Anterior cingulate cortex (tissue), 58 donors: Measurements from ENCODE around the gene SLC24A3.

Experiments used
- DNase-seq, 58 donors: peaks; one replicate each; lab custom pipeline; 2025; lab: John Stamatoyannopoulos, UW

The SLC24A3 gene

DNA sequence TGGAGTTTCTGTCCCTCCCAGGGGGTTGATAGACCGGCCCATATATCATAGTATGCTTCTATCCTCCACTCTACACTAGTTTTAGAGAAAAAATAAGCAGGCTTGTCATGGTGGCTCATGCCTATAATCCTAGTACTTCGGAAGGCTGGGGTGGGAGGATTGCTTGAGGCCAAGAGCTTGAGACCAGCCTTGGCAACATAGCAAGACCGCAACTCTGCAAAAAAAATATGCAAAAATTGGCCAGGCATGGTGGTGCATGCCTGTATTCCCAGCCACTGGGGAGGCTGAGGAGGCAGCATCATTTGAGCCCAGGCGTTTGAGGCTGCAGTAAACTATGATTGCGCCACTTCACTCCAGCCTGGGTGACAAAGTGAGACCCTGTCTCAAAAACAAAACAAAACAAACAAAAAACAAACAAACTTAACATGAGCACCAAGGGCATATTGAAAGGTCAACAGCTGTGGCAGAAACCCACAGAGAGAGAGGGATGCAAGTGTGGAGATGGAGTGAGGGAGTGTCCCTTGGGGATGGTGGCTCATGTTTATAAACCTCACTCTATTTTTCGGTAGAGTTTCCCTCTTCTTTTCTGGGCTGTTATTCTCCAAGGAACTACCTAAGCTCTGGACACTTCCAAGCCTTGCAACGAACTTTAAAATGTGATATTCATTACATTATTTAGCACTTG, 24.1 kb downstream of the SLC24A3 start:
- DNase-seq, result no peak

DNA sequence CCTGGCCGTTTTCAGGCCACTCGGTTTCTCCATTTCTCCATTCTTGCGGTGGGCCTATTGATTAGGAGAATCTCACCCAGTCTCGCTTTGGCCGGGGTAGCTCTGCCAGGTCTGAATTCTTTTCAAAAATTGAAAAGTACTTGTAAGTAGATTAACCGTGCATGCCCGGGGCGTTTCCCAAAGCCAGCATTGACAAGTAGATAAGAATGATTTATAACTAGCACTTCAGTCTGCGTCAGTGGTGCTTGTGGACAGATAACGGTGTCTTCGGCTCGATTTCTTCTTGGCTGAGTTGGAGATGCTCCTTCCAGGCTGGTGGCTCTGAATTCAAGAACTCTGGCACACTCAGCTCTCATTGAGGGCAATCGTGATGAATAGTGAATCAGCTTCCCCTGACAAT, 29.0 kb downstream of the SLC24A3 start:
- peak in 1 of 58 donors; percentile 4 for DNase-seq

DNA sequence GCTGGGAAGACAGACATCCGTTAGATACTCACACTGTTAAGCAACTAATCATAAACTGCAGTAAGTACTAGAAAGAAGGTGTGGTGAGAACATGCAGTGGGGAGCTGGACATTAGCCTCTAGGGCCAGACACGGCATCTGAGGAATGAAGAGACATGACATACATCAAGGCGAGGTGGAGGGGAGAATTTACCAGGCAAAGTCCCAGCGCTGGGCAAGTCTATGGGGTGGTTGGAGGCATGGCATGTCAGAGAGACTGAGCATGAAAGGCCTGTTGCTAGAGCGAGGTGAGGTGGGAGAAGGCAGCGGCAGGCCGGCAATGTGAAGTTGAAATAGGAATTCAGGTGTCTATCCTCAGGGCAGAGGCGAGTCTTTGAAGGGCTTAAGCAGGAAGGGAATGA, 31.8 kb downstream of the SLC24A3 start:
- DNase-seq, result no peak

DNA sequence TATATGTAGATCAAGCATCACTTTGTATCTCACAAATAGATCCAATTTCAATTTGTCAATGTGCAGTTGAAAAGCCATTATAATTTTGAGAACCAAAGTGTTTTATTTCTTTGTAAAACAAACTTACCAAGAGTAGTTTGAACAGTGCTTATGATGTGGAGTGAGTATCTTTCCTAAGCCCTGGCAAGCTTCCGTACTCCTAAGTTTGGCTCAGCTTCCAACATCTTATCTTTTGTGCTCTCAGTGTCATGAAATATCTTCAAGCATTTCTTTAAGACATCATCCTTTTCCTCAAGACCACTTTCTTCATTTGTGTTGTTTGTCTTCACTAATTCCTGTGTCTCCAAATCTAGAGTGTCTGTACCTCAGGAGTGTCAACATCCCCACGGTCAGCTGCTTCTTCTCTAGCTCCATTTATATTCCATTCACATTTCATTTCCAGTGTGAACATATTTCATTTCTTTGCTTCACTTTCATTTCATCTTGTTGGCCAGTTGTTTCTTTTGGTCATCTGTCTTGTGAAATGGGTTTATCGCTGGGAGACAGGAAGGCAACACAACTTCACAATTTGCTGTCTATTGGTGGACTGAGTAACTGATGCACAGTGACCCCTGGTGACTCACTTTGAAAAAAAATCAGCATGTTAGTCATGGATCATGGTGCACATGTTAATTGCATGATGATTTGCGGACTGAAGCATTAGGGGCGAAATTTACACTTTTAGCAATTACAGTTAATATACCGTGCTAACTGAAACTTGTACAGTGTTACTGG, 36.9 kb downstream of the SLC24A3 start:
- no peak for DNase-seq

DNA sequence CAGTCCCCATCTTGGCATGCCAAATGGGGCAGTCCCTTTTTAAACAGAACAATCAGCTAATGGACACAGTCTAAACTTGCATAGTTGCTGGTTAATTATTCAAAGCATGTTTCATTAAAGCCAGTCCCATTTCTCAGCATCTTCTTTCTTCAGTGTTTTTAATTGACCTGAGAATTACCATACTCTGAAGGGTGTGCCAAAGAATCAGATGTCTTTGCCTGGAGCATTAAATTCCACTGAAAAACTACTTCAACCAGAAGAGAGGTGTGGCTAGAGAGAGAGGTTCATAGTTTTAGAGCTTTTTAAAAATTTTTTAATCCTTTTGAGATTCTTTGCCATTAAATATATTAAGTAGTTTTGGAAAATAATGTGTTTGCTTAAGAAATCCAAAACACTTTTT, 37.9 kb downstream of the SLC24A3 start:
- DNase-seq, result no peak

DNA sequence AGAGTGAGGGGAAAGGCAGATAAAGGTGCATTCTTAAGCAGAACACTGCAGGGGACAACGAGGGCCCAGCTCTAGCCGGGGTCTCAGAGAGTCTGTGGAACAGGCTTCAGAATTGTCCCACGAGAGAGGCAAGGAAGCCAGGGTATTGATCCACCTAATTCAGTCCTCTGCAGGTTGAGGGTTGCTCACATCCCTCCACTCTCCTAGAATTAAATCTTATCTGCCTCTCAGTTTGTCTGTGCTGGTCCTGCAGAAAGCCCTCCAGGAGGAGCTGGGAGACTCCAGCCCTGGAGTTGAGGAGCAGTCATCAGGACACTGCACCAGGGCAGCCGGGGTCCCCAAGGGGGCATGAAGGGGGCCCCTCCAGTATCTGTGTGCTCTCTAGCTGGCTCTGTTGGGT, 39.1 kb downstream of the SLC24A3 start:
- DNase-seq, result no peak

DNA sequence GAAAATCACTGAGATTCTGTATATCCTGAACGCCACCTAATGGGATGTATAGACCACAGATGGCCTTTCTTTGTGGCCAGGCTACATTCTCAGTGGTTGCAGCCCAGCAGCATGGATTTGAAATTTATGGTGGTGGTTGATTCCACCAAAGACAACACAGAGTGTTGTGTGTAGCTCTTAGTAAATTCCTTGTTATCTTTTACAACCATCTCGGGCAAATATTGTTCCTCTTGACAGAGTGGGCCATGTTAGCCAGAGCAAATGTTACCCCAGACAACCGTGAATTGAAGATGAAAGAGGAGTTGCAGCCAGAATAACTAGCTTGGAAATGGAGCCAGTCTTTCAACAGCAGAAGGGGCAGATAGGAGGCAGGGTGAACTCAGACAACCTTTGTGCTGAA, 39.5 kb downstream of the SLC24A3 start:
- DNase-seq, result no peak

DNA sequence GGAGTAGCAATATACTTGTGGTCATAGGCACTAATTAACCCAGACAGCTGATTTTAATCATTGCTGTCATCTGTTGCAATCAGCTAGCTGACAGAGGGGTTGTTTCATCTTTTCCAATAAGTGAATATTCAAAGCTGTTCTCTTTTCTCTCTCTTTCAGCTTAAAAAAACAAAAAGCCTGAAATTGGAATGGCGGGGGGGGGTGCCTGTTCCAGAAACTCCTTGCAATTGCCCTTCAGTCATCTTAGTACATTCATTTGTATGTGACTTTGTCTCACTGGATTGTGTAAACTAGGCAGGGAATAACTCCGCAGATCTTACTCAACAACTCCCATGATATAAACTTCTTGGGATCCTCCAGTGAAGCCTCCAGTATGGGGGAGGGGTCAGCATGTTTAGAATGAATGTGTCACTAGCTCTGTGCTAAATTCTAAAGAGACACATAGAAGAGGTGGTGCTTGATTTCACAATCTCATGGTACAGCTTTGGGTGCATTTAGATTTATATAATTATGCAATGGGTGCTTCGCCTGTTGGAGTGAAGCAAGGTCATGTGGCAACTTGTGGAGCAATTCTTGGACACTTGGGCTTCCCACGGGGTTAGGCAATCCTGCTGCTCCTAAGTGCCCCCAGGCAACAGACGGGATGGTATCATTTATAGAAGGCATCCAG, 40.1 kb downstream of the SLC24A3 start:
- DNase-seq, result no peak

DNA sequence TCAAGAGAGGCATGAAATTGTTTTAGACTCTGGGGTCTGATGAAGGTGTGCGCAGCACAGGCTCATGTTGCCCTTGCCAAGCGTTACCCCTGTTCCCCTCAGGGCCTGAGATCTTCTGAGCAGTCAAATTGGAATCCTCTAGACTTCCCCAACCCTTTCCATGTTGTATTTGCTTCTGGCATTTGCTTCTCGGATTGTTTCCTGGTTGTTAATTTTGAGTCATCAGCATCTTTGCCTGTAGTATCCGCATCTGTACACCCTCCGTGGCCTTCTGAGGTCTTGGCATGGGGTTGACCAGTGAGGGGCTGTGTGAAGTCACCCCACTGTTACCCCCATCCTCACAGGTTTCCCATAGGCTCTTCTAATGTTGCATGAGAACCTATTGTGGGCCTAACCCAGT, 40.9 kb downstream of the SLC24A3 start:
- DNase-seq, result no peak

DNA sequence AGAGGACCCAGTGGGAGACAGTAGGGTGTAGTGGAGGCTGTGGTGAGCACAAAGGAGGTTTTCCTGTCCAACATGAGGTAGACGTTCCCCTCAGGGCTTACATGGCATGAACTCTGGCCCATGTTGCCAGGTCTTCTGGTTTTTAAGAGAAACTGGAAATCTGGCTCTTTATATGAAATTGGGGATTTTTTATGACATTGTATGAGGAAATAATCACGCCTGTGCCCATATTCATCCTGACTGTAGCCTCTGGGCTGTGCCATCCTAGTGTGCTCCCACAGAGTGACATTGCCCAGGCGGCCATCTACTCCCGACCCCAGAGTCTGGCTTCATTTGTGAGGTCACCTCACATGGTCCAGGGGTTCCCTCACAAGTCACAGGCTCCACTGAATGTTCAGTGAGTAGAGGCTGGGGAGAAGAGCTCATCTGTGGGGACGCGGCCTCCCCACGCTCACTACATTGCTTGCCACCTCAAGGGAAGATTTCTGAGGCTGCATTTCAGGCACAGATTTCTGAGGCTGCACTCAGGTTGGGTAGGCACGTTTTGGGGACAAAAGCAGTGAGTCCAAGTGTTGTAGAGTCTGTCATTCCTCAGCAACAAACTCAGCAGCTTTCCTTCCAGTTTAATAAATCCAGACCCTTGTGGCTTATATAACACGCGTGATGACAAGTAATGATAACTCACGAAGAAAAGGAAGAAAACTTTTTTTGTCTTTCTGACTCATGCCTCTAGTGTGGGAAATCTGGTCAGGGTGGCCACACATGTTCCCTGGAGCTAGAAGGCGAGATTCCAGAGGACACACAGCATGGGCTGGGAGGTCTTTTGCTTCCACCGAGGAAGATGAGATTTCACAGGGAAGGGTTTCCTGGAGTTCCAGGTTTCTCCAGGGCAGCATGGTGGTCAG, 41.7 kb downstream of the SLC24A3 start:
- DNase-seq, result no peak

DNA sequence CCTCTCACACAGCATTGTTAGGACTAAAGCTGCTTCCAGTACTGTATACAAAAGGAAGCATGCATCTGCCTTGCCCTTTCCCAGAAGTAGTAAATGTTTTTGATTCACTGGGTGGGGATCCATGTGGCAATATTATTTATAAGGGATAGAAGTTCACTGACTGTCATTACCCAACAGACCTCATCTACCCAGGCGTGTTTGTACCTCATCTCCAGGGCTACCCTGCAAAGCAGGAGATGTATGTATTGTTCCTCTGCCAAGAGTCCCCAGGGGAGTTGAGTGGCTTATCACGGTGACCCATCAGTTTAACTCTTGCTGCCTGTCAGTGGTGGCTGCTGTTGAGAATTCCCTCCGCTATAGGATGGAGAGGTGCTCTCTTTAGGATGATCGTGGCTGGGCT, 42.5 kb downstream of the SLC24A3 start:
- DNase-seq, result no peak

DNA sequence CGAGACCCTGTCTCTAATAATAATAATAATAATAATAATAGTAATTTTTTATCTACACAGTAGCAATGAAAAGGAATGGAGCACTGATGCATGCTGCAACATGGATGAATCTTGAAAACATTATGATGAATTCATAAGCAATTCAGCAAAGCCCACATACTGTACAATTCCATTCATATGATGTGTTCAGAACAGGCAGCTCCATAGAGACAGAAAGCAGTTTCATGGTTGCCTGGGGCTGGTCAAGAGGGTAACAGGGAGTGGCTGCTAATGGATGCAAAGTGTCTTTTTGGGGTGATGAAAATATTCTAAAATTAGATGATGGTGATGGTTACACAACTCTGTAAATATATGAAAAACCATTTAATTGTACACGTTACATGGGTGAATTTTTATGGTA, 43.6 kb downstream of the SLC24A3 start:
- DNase-seq, result no peak

DNA sequence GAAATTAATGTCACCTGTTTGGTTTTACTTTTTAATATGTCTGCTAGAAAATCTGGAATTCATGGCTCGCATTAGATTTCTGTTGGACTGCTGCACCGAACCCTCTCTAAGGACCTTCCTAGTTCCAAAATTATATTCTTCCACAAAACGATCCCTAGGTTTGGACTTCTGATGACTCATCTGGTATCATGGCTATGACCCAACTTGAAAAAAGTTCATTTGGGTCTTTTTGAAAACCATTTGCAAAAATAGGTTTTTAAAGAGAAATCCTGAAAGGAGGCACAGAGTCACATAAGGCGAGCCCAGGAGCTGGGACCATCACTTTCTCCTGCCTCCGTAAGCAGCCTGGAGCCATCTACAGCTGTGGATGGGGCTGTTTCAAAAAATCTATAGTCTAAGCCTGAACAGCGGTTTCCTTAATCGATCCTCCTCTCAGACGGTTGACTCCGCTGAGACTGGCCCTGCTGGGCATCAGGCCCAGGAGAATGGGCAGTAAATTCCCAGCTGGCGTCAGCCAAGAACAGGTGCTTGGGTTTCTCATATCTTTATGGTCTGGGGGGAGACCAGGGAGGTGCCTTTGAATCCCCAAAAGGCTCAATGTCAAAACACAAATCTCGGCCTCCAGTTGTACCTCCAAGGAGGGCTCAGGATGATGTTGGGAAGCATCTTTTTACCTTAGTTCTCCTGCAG, 44.6 kb downstream of the SLC24A3 start:
- DNase-seq, result no peak

DNA sequence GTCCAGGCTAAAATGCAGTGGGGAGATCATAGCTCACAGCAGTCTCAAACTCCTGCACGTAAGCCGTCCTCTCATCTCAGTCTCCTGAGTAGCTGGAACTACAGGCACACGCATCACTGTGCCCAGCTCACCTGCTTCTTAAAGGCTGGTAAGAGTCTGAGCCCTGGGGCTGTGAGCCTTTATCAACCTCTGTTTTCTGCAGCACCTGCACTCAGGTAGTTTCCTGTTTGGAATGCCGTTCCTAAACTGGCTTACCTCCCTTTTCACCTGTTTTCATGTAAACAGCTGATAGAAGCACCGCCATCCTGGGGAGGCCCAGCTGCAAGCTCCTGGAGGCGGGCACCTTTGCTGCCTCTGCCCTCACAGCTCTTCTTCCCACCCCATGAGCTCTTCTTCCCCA, 45.4 kb downstream of the SLC24A3 start:
- DNase-seq, result no peak

DNA sequence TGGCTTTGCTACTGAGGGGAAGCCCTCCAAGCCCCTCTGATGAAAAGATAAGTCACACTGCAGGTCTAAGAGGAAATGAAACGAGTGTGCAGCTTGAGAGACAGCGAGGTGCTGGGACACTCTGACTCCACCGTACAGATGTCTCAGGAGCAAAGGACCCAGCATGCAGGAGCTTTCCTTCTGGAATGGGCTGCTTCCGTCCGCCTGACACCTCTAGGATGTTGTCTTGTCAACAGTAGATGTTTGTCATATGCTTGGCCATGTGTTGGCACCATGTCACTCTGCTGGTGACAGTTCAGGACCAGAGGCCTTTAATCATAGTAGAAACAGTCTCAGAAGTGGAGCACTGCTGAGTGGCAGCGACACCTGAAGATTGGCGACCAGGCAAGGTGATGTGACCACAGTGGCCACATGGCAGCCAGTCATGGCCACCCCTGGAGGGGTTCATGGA, 46.7 kb downstream of the SLC24A3 start:
- no peak for DNase-seq

DNA sequence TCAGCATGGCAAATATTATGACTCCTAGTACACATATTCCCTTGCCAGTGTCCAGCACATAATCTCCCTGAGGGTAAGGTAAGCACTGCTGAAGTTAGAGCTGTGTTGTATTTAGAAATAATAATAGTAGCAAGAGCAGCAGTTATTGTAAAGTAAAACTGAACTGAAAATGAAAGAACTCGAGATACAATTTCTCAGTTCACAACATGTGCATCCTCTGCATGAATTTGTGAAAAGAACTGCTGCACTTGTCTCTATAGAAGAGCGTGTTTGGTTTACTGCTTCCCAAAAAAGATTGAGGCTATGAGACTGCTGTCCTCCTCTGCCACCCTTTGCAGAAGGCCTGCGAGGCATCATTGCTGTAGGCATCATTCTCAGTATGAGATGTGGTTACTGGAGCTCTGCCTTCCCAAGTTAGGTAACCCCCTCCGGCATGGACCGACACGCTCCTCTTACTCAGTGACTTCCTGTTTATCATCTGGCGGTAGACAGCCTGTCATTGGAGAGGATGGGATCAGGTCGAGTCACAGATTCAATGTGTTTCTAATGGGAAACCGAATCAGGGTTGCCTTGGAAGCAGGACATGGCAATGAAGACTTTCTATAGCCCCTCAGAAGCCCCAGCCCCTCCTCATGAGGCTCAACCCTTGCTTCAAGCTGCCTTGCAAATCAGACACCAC, 48.1 kb downstream of the SLC24A3 start:
- no peak for DNase-seq

DNA sequence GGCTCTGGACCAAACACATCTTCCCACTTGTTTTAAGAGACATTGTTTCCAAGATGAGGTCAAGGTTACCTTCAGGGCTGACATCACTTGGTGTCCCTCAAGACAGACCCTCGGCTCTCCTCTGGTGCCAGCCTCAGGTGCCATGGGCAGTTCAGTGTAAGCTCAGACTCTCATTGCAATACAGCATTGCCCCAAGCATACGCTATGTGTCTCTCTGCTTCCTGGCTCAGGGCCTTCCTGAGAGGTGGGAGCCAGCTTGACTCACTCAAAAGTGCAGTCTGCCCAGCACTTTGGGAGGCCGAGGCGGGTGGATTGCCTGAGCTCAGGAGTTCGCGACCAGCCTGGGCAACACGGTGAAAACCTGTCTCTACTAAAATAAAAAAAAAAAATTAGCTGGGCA, 51.7 kb downstream of the SLC24A3 start:
- no peak for DNase-seq

DNA sequence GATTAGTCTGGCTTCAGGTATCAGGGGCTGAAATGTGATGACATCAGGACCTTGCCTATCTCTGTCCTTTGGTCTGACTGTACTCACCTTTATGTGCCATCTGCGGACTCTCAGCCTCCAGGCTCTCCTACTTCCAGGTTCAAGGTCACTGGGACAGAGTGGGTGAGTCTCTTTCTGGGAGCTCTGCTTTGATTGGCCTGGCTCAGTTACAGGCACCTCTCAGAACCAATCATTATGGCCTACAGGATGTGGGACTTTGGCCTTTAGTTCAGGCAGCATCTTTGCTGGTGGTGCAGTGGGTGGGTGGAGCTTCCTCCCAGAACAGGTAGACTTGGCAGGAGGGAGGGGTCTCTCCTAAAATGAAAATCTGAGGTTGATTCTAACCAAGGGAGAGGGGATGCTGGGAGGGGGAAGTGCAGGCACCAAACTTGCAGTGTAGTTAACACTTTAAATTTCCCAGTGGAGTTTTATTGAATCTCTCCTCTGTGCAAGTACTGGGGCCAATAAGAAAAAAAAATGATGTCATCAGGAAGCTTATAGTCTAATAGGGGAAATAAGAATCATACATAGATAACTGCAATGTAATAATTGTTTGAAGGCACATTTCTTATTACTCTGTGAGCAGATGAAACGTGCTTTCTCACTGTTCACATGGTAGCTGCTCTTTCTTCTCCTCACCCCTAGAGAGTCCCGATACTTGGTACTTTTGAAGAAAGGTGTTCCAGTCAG, 53.4 kb downstream of the SLC24A3 start:
- no peak for DNase-seq

DNA sequence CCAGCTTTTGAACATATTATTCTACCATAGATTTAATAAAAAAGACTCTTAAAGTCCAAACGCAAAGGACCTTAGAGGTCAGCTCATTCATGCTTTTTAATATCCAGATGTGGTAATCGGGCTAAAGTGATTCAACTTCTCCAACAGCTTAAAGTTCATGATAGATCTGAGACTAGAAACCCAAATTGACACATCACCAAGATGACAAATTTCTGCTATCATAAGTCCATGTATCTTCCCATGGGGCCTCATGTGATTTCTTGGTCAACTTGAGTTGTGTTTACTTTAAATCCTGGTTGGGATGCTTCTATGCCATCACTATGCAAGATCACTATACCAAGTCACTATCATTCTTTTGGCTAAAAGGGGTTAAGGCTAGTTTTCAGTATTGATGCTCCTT, 56.0 kb downstream of the SLC24A3 start:
- no peak for DNase-seq
